Neural progenitor cell (in vitro differentiated cells): Measurements from ENCODE around the gene RELL1. TPM values are rescaled to one million over a fixed set of nuclear protein-coding genes. Genes with fewer than 3 reads are reported as not detected.

Experiments used
- DNase-seq: peaks from one replicate; pipeline ENCODE4 v3.0.0-alpha.2; 2016; ENCODE audit warnings: low spot score
- H2AFZ ChIP-seq: fragments of 200-600 bp; sonication (generic); replicated peaks from 2 replicates; pipeline ENCODE4 v1.6.1; 2016; ENCODE audit warnings: antibody characterized with exemption
- H3F3A ChIP-seq: fragments of 200-600 bp; sonication (generic); 2 replicates; pipeline ENCODE4 v1.6.1; 2016; ENCODE audit warnings: antibody characterized with exemption, low read depth
- H3K27ac ChIP-seq: fragments of 200-600 bp; sonication (generic); 2 replicates; pipeline ENCODE4 v1.5.1; 2016; ENCODE audit warnings: mild to moderate bottlenecking
- H3K27me3 ChIP-seq: fragments of 200-600 bp; sonication (generic); 2 replicates; pipeline ENCODE4 v1.6.1; 2016; ENCODE audit warnings: mild to moderate bottlenecking, moderate library complexity
- H3K36me3 ChIP-seq: fragments of 200-600 bp; sonication (generic); 2 replicates; pipeline ENCODE4 v1.5.1; 2016
- H3K4me1 ChIP-seq: fragments of 200-600 bp; sonication (generic); 2 replicates; pipeline ENCODE4 v1.6.1; 2016; ENCODE audit warnings: mixed run types
- H3K4me2 ChIP-seq: fragments of 200-600 bp; sonication (generic); 2 replicates; pipeline ENCODE4 v1.6.1; 2016
- H3K4me3 ChIP-seq: fragments of 200-600 bp; sonication (generic); 2 replicates; pipeline ENCODE4 v1.5.1; 2016
- H3K79me2 ChIP-seq: fragments of 200-600 bp; sonication (generic); 2 replicates; pipeline ENCODE4 v1.6.1; 2016; ENCODE audit warnings: low read depth
- H3K9ac ChIP-seq: fragments of 200-600 bp; sonication (generic); 2 replicates; pipeline ENCODE4 v1.6.1; 2016
- H3K9me3 ChIP-seq: fragments of 200-600 bp; sonication (generic); 2 replicates; pipeline ENCODE4 v1.5.1; 2016; ENCODE audit warnings: low read depth
- H4K20me1 ChIP-seq: fragments of 200-600 bp; sonication (generic); 2 replicates; pipeline ENCODE4 v1.6.1; 2016; ENCODE audit warnings: low read depth
- H3K27ac Mint-ChIP-seq: 3 replicates; pipeline ENCODE4 v1.8.0; 2021; ENCODE audit warnings: mixed read lengths
- H3K27me3 Mint-ChIP-seq: 2 replicates; pipeline ENCODE4 v1.8.0; 2022; ENCODE audit warnings: low read depth, mild to moderate bottlenecking, inconsistent platforms, moderate library complexity, mixed read lengths; ENCODE audit not compliant: insufficient read depth
- H3K36me3 Mint-ChIP-seq: 3 replicates; pipeline ENCODE4 v1.8.0; 2021; ENCODE audit warnings: mixed read lengths
- H3K4me1 Mint-ChIP-seq: 3 replicates; pipeline ENCODE4 v1.8.0; 2021; ENCODE audit warnings: mixed read lengths
- H3K4me3 Mint-ChIP-seq: 3 replicates; pipeline ENCODE4 v1.8.0; 2021; ENCODE audit warnings: mild to moderate bottlenecking, moderate library complexity, mixed read lengths
- H3K9me3 Mint-ChIP-seq: 3 replicates; pipeline ENCODE4 v1.8.0; 2020; ENCODE audit warnings: mixed read lengths
- EZH2 ChIP-seq: fragments of 200-600 bp; sonication (generic); IDR thresholded peaks from 2 replicates; pipeline ENCODE4 v1.6.1; 2017; ENCODE audit warnings: antibody characterized with exemption, mild to moderate bottlenecking, moderate library complexity
- EZH2phosphoT487 ChIP-seq: fragments of 200-600 bp; sonication (generic); IDR thresholded peaks from 2 replicates; pipeline ENCODE4 v1.6.1; 2017; ENCODE audit warnings: antibody characterized with exemption
- total RNA-seq: library from RNA; depleted of rRNA; stranded (reverse); fragments of >200 nt; gene quantifications from 2 replicates; pipeline ENCODE4 v1.2.3, GENCODE V29; 2015; ENCODE audit warnings: low replicate concordance
- TF ChIP-seq, protein P1 (sequence below): fragments of 200-600 bp; sonication (generic); IDR thresholded peaks from 2 replicates; pipeline ENCODE4 v1.5.1; 2017; ENCODE audit warnings: antibody characterized with exemption, mild to moderate bottlenecking

RELL1 gene
- total RNA-seq, 1 donor from 2014 or later, result 12.1 TPM

DNA sequence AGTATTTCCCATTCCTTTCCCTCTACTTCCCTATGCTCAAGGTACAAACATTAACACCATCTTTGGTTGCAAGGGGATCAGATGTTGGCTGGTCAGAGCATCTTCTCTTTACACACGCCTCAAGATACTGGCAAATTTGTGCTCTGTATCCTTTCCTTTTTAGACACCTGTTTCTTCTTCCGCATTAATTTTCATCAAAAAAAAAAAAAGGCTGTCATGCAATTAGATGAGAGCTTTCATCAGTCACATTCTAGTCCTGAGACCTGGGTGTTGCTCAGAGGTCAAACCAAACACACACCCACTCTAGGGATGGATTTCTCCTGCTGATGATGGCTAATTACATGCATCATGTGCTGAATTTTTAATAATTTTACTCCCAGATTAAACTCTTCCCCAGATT lies 2.0 kb downstream of the RELL1 start:
- H3K4me3 Mint-ChIP-seq, result peak overlapping the region; percentile 90
- H3K4me2 ChIP-seq, result no peak overlapping the region

DNA sequence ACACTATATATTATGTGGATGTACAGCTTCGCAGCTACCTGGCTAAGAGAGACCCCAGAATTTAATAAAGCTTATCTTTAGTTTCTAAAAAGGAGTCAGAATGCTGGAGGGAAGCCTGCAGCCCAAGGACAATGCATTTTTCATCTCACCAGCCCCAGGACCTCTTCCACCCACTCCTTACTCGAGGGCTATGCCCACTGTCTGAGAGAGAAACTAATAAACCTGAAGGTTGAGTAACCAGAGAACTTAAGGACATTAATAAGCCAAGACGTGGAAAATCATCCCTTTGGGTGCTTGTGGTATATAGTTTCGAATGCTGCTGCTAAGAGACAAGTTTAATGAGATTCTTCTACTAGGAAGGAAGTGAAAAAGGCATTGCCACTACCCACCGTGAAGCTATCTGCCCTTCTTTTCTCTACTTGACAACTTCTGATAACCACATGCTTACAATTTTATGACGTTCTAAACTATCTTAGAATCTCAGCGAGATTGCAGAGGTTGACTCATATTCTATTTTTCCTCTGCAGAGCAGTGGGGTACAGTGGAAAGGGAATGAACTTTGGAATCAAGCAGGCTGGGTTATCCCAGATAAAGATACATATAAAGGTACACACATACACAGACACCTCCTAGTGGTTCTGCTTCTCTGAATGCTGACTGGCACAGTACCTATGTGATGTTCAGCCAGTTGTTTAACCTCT lies 3.3 kb downstream of the RELL1 start:
- Histone ChIP-seq H3K36me3 (no peaks in the 10 kb centered on the region), H3K9me3 (no peaks in the 10 kb centered on the region), H3K4me2 (no peak overlapping the region), H3K4me1 (peaks cover 8% of the 10 kb centered on the region), H3K79me2 (peaks cover 6% of the 10 kb centered on the region), H3K4me3 (no peak overlapping the region), H2AFZ (no peak overlapping the region), H3K9ac (no peak overlapping the region), H3K27me3 (peaks cover 17% of the 10 kb centered on the region), H3K27ac (no peak overlapping the region), H3F3A (peaks cover 9% of the 10 kb centered on the region), H4K20me1 (peaks cover 7% of the 10 kb centered on the region)
- Mint-ChIP-seq H3K9me3 (peaks cover 5% of the 10 kb centered on the region), H3K27ac (no peak overlapping the region), H3K4me1 (peaks cover 37% of the 10 kb centered on the region), H3K27me3 (no peaks in the 10 kb centered on the region), H3K36me3 (peaks cover 14% of the 10 kb centered on the region), H3K4me3 (peak overlapping the region; percentile 59)
- no peak for DNase-seq
- TF ChIP-seq, protein P1, sequence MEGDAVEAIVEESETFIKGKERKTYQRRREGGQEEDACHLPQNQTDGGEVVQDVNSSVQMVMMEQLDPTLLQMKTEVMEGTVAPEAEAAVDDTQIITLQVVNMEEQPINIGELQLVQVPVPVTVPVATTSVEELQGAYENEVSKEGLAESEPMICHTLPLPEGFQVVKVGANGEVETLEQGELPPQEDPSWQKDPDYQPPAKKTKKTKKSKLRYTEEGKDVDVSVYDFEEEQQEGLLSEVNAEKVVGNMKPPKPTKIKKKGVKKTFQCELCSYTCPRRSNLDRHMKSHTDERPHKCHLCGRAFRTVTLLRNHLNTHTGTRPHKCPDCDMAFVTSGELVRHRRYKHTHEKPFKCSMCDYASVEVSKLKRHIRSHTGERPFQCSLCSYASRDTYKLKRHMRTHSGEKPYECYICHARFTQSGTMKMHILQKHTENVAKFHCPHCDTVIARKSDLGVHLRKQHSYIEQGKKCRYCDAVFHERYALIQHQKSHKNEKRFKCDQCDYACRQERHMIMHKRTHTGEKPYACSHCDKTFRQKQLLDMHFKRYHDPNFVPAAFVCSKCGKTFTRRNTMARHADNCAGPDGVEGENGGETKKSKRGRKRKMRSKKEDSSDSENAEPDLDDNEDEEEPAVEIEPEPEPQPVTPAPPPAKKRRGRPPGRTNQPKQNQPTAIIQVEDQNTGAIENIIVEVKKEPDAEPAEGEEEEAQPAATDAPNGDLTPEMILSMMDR, result no peak
- TF ChIP-seq EZH2 (no peak), EZH2phosphoT487 (no peak)

More for the DNA sequence above, 2.0 kb downstream of the RELL1 start:
- H3K79me2 ChIP-seq, result peaks cover 6% of the 10 kb centered on the region
- H3K36me3 Mint-ChIP-seq, result peaks cover 5% of the 10 kb centered on the region
- no peak overlapping the region for H3K9ac ChIP-seq
- no peaks in the 10 kb centered on the region for H3K36me3 ChIP-seq
- DNase-seq, result no peak
- peaks cover 8% of the 10 kb centered on the region for H3K4me1 ChIP-seq
- peaks cover 9% of the 10 kb centered on the region for H3F3A ChIP-seq
- H3K4me3 ChIP-seq, result no peak overlapping the region
- H3K27ac ChIP-seq, result no peak overlapping the region
- no peaks in the 10 kb centered on the region for H3K9me3 ChIP-seq
- H3K27me3 Mint-ChIP-seq, result no peaks in the 10 kb centered on the region
- H3K27me3 ChIP-seq, result peaks cover 17% of the 10 kb centered on the region
- TF ChIP-seq EZH2 (no peak), EZH2phosphoT487 (no peak)
- TF ChIP-seq, protein P1, result no peak
- H3K9me3 Mint-ChIP-seq, result peaks cover 3% of the 10 kb centered on the region
- H3K4me1 Mint-ChIP-seq, result peaks cover 37% of the 10 kb centered on the region
- H3K27ac Mint-ChIP-seq, result no peak overlapping the region
- H4K20me1 ChIP-seq, result peaks cover 7% of the 10 kb centered on the region
- H2AFZ ChIP-seq, result no peak overlapping the region

DNA sequence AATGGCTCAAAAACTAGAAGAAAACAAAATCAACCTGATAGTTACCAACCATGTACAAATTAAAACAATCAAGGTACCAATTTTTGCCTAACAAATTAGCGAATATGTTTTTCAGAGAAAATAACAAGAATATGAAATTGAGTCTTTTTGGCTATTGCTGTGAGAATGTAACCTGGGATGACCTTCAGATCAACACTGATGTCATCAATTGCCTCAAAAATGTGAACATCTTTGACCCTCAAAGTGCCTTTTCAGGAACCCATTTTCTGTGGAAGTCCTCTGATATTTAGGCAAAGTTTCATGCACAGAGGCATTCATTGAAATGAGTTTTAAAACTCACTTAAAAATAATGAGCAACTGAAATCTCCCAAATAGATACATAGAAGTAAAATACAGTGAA lies 6.1 kb downstream of the RELL1 start:
- Histone ChIP-seq H3K36me3 (no peaks in the 10 kb centered on the region), H3K79me2 (peaks cover 6% of the 10 kb centered on the region), H2AFZ (no peak overlapping the region), H3F3A (no peaks in the 10 kb centered on the region), H3K27ac (no peak overlapping the region), H4K20me1 (peaks cover 4% of the 10 kb centered on the region), H3K4me2 (no peak overlapping the region), H3K4me3 (no peak overlapping the region), H3K9me3 (no peaks in the 10 kb centered on the region), H3K27me3 (peaks cover 11% of the 10 kb centered on the region), H3K4me1 (no peaks in the 10 kb centered on the region), H3K9ac (no peak overlapping the region)
- TF ChIP-seq, protein P1, result no peak
- TF ChIP-seq EZH2 (no peak), EZH2phosphoT487 (no peak)
- H3K4me1 Mint-ChIP-seq, result peaks cover 23% of the 10 kb centered on the region
- no peak for DNase-seq
- H3K27ac Mint-ChIP-seq, result no peak overlapping the region
- no peak overlapping the region for H3K4me3 Mint-ChIP-seq
- peaks cover 5% of the 10 kb centered on the region for H3K9me3 Mint-ChIP-seq
- H3K27me3 Mint-ChIP-seq, result no peaks in the 10 kb centered on the region
- peaks cover 24% of the 10 kb centered on the region for H3K36me3 Mint-ChIP-seq
